Vagina (tissue), 2 donors: ENCODE results near the gene CELF1. TPM values are rescaled to one million over a fixed set of nuclear protein-coding genes. Genes with fewer than 3 reads are reported as not detected.
"Not testable (repeated sequence)": the region's sequence is repeated elsewhere in the genome, so short reads cannot be mapped to it uniquely, and the experiment has no call there.

ENCODE experiments used
- DNase-seq, 2 donors: peaks; one replicate each; pipeline ENCODE4 v3.0.0-alpha.2; 2017; ENCODE audit errors: extremely low spot score in 2 of 2
- H3K27ac ChIP-seq: fragments of 200-600 bp; sonication (generic); one replicate; pipeline ENCODE4 v1.5.1; 2019
- H3K27me3 ChIP-seq: fragments of 200-600 bp; sonication (generic); one replicate; pipeline ENCODE4 v1.5.1; 2019
- H3K36me3 ChIP-seq, 2 donors: fragments of 200-600 bp; sonication (generic); one replicate each; pipeline ENCODE4 v1.5.1; 2017 to 2019
- H3K4me1 ChIP-seq: fragments of 200-600 bp; sonication (generic); one replicate; pipeline ENCODE4 v1.5.1; 2019
- H3K4me3 ChIP-seq, 2 donors: fragments of 200-600 bp; sonication (generic); 1 replicate in 1 of 2; 2 replicates in 1 of 2; pipeline ENCODE4 v1.5.1; 2016 to 2019
- H3K9me3 ChIP-seq: fragments of 200-600 bp; sonication (generic); one replicate; pipeline ENCODE4 v1.5.1; 2019
- POLR2A ChIP-seq, 2 donors: fragments of 450-650 bp; IDR thresholded peaks; one replicate each; pipeline ENCODE4 v1.6.1; 2017; ENCODE audit warnings: antibody characterized with exemption in 2 of 2, mild to moderate bottlenecking in 2 of 2, moderate library complexity in 2 of 2
- POLR2AphosphoS5 ChIP-seq, 2 donors: sonication (generic); formaldehyde crosslinking; IDR thresholded peaks; one replicate each; pipeline ENCODE4 v1.9.0; 2017; ENCODE audit warnings: antibody characterized with exemption in 2 of 2, mild to moderate bottlenecking in 2 of 2, low read depth in 1 of 2; ENCODE audit not compliant: insufficient read depth in 1 of 2
- intact Hi-C: fragments of 100-400 bp; cut with DNase I; formaldehyde crosslinking; loops from one replicate; pipeline ENCODE4 v1.15.1; 2023
- total RNA-seq: library from RNA; depleted of rRNA; stranded (reverse); fragments of >200 nt; gene quantifications from one replicate; pipeline ENCODE4 v1.2.3, GENCODE V29; 2016
- TF ChIP-seq, protein P1 (sequence below), 3 experiments: fragments of 450-650 bp in 2 of 3; fragments of 200-600 bp in 1 of 3; sonication (generic) in 1 of 3; IDR thresholded peaks; one replicate each; pipeline ENCODE4 v1.5.1; 2017 to 2019; ENCODE audit warnings: antibody characterized with exemption in 3 of 3, mild to moderate bottlenecking in 2 of 3, moderate library complexity in 2 of 3

Gene CELF1
- total RNA-seq, 1 donor from 2014 or later, result 100 TPM

DNA sequence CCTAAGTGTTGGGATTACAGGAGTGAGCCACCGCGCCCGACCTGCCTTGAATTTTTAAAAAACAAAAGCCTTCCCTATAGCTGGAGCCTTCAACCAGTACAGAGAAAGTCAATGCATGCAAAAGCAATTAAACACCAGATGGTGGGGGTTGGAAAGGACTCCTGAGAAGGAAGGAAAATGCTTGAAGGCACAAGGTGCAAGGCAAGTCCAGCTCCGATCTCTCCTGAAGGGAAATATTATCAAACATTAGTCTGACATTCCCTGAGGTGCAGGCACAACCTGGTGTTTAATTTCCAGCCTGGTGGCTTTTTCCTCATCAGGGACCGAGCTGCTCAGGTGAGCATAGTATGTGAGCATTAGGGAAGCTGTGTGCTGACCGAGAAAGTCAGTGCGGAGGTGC, 91.1 kb downstream of the CELF1 start:
- Histone ChIP-seq H3K36me3 (no peaks in the 10 kb centered on the region), H3K4me3 (no peak overlapping the region), H3K4me1 (peaks cover 17% of the 10 kb centered on the region), H3K27ac (no peak overlapping the region), H3K9me3 (no peaks in the 10 kb centered on the region), H3K27me3 (no peaks in the 10 kb centered on the region)
- intact Hi-C loops, result loop anchor here (10.0 kb wide), 1 partner anchor 93 kb away; the partner anchor contains the start of gene CELF1
- no peak for DNase-seq
- no peak for TF ChIP-seq POLR2A (IDR thresholded peaks at IDR 0.05)
- no peak for TF ChIP-seq POLR2AphosphoS5 (IDR thresholded peaks at IDR 0.05; ENCODE audit: insufficient read depth in 1 of 2, low read depth in 1 of 2)
- TF ChIP-seq, protein P1, sequence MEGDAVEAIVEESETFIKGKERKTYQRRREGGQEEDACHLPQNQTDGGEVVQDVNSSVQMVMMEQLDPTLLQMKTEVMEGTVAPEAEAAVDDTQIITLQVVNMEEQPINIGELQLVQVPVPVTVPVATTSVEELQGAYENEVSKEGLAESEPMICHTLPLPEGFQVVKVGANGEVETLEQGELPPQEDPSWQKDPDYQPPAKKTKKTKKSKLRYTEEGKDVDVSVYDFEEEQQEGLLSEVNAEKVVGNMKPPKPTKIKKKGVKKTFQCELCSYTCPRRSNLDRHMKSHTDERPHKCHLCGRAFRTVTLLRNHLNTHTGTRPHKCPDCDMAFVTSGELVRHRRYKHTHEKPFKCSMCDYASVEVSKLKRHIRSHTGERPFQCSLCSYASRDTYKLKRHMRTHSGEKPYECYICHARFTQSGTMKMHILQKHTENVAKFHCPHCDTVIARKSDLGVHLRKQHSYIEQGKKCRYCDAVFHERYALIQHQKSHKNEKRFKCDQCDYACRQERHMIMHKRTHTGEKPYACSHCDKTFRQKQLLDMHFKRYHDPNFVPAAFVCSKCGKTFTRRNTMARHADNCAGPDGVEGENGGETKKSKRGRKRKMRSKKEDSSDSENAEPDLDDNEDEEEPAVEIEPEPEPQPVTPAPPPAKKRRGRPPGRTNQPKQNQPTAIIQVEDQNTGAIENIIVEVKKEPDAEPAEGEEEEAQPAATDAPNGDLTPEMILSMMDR (IDR thresholded peaks at IDR 0.05), result no peak

- Histone ChIP-seq H3K27ac (no peak overlapping the region), H3K9me3 (no peaks in the 10 kb centered on the region), H3K36me3 (no peaks in the 10 kb centered on the region), H3K4me3 (no peak overlapping the region), H3K4me1 (peaks cover 5% of the 10 kb centered on the region), H3K27me3 (no peaks in the 10 kb centered on the region)
- no peak for DNase-seq
- TF ChIP-seq, protein P1 (IDR thresholded peaks at IDR 0.05), result no peak
- TF ChIP-seq POLR2AphosphoS5 (IDR thresholded peaks at IDR 0.05; ENCODE audit: insufficient read depth in 1 of 2, low read depth in 1 of 2) (no peak), POLR2A (IDR thresholded peaks at IDR 0.05) (no peak)
- intact Hi-C loops, result loop anchor here (10.0 kb wide), 1 partner anchor 94 kb away; the partner anchor contains the start of gene CELF1
Measured at GRCh38 chr11:47460571-47461235, 92.2 kb downstream of the CELF1 start.

- TF ChIP-seq, protein P1 (IDR thresholded peaks at IDR 0.05), result peak in 2 of 3 experiments; percentile 22 to 66
- peak in 1 of 2 donors; percentile 39 for TF ChIP-seq POLR2AphosphoS5 (IDR thresholded peaks at IDR 0.05; ENCODE audit: insufficient read depth in 1 of 2, low read depth in 1 of 2)
- H3K4me1 ChIP-seq, result not testable (repeated sequence)
- intact Hi-C loops, result loop anchor here (5.0 kb wide), 1 partner anchor 77 kb away; the partner anchor contains the start of gene SPI1
Measured at GRCh38 chr11:47454258-47454671, 98.7 kb downstream of the CELF1 start.

GRCh38 chr11:47453365-47453764, 99.6 kb downstream of the CELF1 start:
- H3K4me3 ChIP-seq, result no peak overlapping the region
- H3K9me3 ChIP-seq, result no peaks in the 10 kb centered on the region
- TF ChIP-seq POLR2AphosphoS5 (IDR thresholded peaks at IDR 0.05; ENCODE audit: insufficient read depth in 1 of 2, low read depth in 1 of 2) (no peak), POLR2A (IDR thresholded peaks at IDR 0.05) (no peak)
- TF ChIP-seq, protein P1 (IDR thresholded peaks at IDR 0.05), result no peak
- no peaks in the 10 kb centered on the region for H3K27me3 ChIP-seq
- no peak for DNase-seq
- intact Hi-C loops, result loop anchor here (5.0 kb wide), 1 partner anchor 76 kb away; the partner anchor contains the start of gene SPI1
- H3K27ac ChIP-seq, result no peak overlapping the region
- H3K4me1 ChIP-seq, result no peaks in the 10 kb centered on the region
- H3K36me3 ChIP-seq, result no peaks in the 10 kb centered on the region

More at GRCh38 chr11:47454258-47454671, 98.7 kb downstream of the CELF1 start:
- not testable (repeated sequence) for H3K4me3 ChIP-seq, DNase-seq, H3K27me3 ChIP-seq, H3K9me3 ChIP-seq, H3K36me3 ChIP-seq, H3K27ac ChIP-seq

GRCh38 chr11:47451990-47452389, 100.9 kb downstream of the CELF1 start:
- no peaks in the 10 kb centered on the region for H3K36me3 ChIP-seq
- no peaks in the 10 kb centered on the region for H3K27me3 ChIP-seq
- no peak for TF ChIP-seq POLR2AphosphoS5 (IDR thresholded peaks at IDR 0.05; ENCODE audit: insufficient read depth in 1 of 2, low read depth in 1 of 2)
- H3K9me3 ChIP-seq, result no peaks in the 10 kb centered on the region
- DNase-seq, result no peak
- intact Hi-C loops, result loop anchor here (5.0 kb wide), 1 partner anchor 75 kb away; the partner anchor contains the start of gene SPI1
- H3K4me3 ChIP-seq, result no peak overlapping the region
- no peaks in the 10 kb centered on the region for H3K4me1 ChIP-seq
- H3K27ac ChIP-seq, result no peak overlapping the region
